NCI-H446 treated with DMSO at 0.1 percent for 48 hours (cell line): Measurements from ENCODE around the gene ETFB.

Experiments
- DNase-seq: peaks from one replicate; lab custom pipeline; 2025; lab: John Stamatoyannopoulos, UW

Gene ETFB

GRCh38 chr19:51295382-51296126 is 70.6 kb downstream of the ETFB start:
- no peak for DNase-seq
